ENCODE measurements around the gene HNRNPUL1.

GRCh38 chr19:41318696-41319499 is 54.7 kb downstream of the HNRNPUL1 start:
- TF ChIP-seq, protein P1, sequence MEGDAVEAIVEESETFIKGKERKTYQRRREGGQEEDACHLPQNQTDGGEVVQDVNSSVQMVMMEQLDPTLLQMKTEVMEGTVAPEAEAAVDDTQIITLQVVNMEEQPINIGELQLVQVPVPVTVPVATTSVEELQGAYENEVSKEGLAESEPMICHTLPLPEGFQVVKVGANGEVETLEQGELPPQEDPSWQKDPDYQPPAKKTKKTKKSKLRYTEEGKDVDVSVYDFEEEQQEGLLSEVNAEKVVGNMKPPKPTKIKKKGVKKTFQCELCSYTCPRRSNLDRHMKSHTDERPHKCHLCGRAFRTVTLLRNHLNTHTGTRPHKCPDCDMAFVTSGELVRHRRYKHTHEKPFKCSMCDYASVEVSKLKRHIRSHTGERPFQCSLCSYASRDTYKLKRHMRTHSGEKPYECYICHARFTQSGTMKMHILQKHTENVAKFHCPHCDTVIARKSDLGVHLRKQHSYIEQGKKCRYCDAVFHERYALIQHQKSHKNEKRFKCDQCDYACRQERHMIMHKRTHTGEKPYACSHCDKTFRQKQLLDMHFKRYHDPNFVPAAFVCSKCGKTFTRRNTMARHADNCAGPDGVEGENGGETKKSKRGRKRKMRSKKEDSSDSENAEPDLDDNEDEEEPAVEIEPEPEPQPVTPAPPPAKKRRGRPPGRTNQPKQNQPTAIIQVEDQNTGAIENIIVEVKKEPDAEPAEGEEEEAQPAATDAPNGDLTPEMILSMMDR (IDR thresholded peaks at IDR 0.05) = no peak
- no peak for TF ChIP-seq ZFX (IDR thresholded peaks at IDR 0.05; ENCODE audit: borderline replicate concordance)
